Endodermal cell (in vitro differentiated cells): ENCODE results near the gene AXIN1. TPM values are rescaled to one million over a fixed set of nuclear protein-coding genes. Genes with fewer than 3 reads are reported as not detected.

Experiments
- DNase-seq: peaks from one replicate; pipeline ENCODE4 v3.0.0-alpha.2; 2017
- H3K27ac ChIP-seq: 2 replicates; pipeline ENCODE4 v1.5.1; 2013; ENCODE audit warnings: mild to moderate bottlenecking, low read depth, low read length, moderate library complexity
- H3K27me3 ChIP-seq: 2 replicates; pipeline ENCODE4 v1.6.1; 2013; ENCODE audit warnings: mild to moderate bottlenecking, low read length, moderate library complexity; ENCODE audit not compliant: insufficient read depth, control insufficient read depth, poor library complexity, severe bottlenecking
- H3K36me3 ChIP-seq: 2 replicates; pipeline ENCODE4 v1.7.0; 2013; ENCODE audit warnings: mild to moderate bottlenecking, low read length, moderate library complexity; ENCODE audit not compliant: control insufficient read depth, insufficient read depth
- H3K4me1 ChIP-seq: one replicate; pipeline ENCODE4 v1.7.0; 2013; ENCODE audit warnings: low read length; ENCODE audit not compliant: control insufficient read depth, insufficient read depth
- H3K4me3 ChIP-seq: 2 replicates; pipeline ENCODE4 v1.5.1; 2013; ENCODE audit warnings: mild to moderate bottlenecking, low read length, moderate library complexity
- H3K9ac ChIP-seq: 2 replicates; pipeline ENCODE4 v1.6.1; 2013; ENCODE audit warnings: mild to moderate bottlenecking, low read length, moderate library complexity; ENCODE audit not compliant: poor library complexity, severe bottlenecking; ENCODE audit errors: extremely low read depth
- H3K9me3 ChIP-seq: 2 replicates; pipeline ENCODE4 v1.6.1; 2013; ENCODE audit warnings: mild to moderate bottlenecking, low read length, moderate library complexity; ENCODE audit not compliant: control insufficient read depth
- H3K27ac Mint-ChIP-seq: 2 replicates; pipeline ENCODE4 v1.8.0; 2020; ENCODE audit warnings: mixed read lengths
- H3K27me3 Mint-ChIP-seq: 2 replicates; pipeline ENCODE4 v1.8.0; 2021; ENCODE audit warnings: mild to moderate bottlenecking, mixed read lengths; ENCODE audit not compliant: insufficient read depth
- H3K36me3 Mint-ChIP-seq: 2 replicates; pipeline ENCODE4 v1.8.0; 2020; ENCODE audit warnings: low read depth, mixed read lengths
- H3K4me1 Mint-ChIP-seq: 2 replicates; pipeline ENCODE4 v1.8.0; 2020; ENCODE audit warnings: mixed read lengths
- H3K4me3 Mint-ChIP-seq: 2 replicates; pipeline ENCODE4 v1.8.0; 2020; ENCODE audit warnings: mild to moderate bottlenecking, moderate library complexity, mixed read lengths
- H3K9me3 Mint-ChIP-seq: 2 replicates; pipeline ENCODE4 v1.8.0; 2020; ENCODE audit warnings: mild to moderate bottlenecking, mixed read lengths
- CTCF ChIP-seq: fragments of 200-600 bp; sonication (generic); conservative IDR thresholded peaks from 2 replicates; pipeline ENCODE4 v1.5.0; 2021; ENCODE audit warnings: antibody characterized with exemption, mild to moderate bottlenecking
- WGBS, 2 experiments: methylation state at CpG; one replicate each; pipeline versions ENCODE4 v1.1.5 to v1.1.7; 2013; ENCODE audit warnings: missing lambda C conversion rate in 2 of 2, mixed read lengths in 1 of 2; ENCODE audit not compliant: insufficient coverage in 1 of 2, insufficient read length in 1 of 2; 5-methylcytosine and 5-hydroxymethylcytosine counted together
- total RNA-seq, 2 donors: library from RNA; stranded (reverse); fragmentation: NEBNext Ultra II Directional in 1 of 2; extraction: Animal tissue kit (Norgen Biotek cat#: 25700) in 1 of 2; gene quantifications; 2 replicates in 1 of 2; 3 replicates in 1 of 2; pipeline ENCODE4 v1.2.1, GENCODE V29; 2021

Gene AXIN1
- total RNA-seq, 2 donors from 2014 or later = 36.5 to 37.3 TPM

DNA sequence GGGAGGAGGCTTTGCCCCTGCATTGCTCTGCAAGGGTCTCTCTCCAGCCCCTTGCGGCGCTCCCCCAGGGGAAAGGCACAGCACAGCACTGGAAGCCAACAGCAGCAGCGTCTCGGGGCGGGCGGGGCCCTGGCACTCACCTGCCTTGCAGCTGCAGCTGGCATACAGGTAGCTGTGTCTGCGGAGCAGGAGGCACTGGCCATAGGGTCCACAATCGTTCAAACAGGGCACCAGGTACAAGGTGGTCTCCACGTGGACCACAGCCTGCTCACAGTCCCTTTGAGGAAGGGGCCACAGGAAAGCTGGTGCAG is 22.0 kb upstream of the AXIN1 start:
- H3K27ac Mint-ChIP-seq = no peak overlapping the region
- 91 to 94% methylated on average over 5 to 9 of the region's 9 CpGs for WGBS, 2 experiments
- no peak overlapping the region for H3K27ac ChIP-seq
- H3K27me3 ChIP-seq = no peaks in the 10 kb centered on the region
- H3K4me1 ChIP-seq = peaks cover 10% of the 10 kb centered on the region
- no peaks in the 10 kb centered on the region for H3K27me3 Mint-ChIP-seq
- H3K36me3 Mint-ChIP-seq = peaks cover 13% of the 10 kb centered on the region
- no peak for TF ChIP-seq CTCF
- no peaks in the 10 kb centered on the region for H3K9me3 ChIP-seq
- H3K4me3 ChIP-seq = no peak overlapping the region
- H3K36me3 ChIP-seq = peaks cover 22% of the 10 kb centered on the region
- no peak overlapping the region for H3K9ac ChIP-seq
- no peaks in the 10 kb centered on the region for H3K9me3 Mint-ChIP-seq
- H3K4me3 Mint-ChIP-seq = no peak overlapping the region
- no peak for DNase-seq
- peaks cover 9% of the 10 kb centered on the region for H3K4me1 Mint-ChIP-seq

GRCh38 chr16:373848-374615 is 21.5 kb upstream of the AXIN1 start:
- no peaks in the 10 kb centered on the region for H3K9me3 ChIP-seq
- WGBS, 2 experiments = 94 to 97% methylated on average over 19 to 44 of the region's 44 CpGs
- H3K9ac ChIP-seq = no peak overlapping the region
- no peak for TF ChIP-seq CTCF
- peaks cover 25% of the 10 kb centered on the region for H3K36me3 ChIP-seq
- Mint-ChIP-seq H3K4me3 (no peak overlapping the region), H3K9me3 (no peaks in the 10 kb centered on the region), H3K27ac (no peak overlapping the region), H3K36me3 (peaks cover 13% of the 10 kb centered on the region), H3K4me1 (peaks cover 11% of the 10 kb centered on the region), H3K27me3 (no peaks in the 10 kb centered on the region)
- no peaks in the 10 kb centered on the region for H3K27me3 ChIP-seq
- peaks cover 5% of the 10 kb centered on the region for H3K4me1 ChIP-seq
- no peak overlapping the region for H3K4me3 ChIP-seq
- no peak for DNase-seq
- H3K27ac ChIP-seq = no peak overlapping the region

GRCh38 chr16:373020-373598 is 20.6 kb upstream of the AXIN1 start:
- TF ChIP-seq CTCF = no peak
- Histone ChIP-seq H3K27ac (no peak overlapping the region), H3K9ac (no peak overlapping the region), H3K9me3 (no peaks in the 10 kb centered on the region), H3K4me3 (no peak overlapping the region), H3K4me1 (no peaks in the 10 kb centered on the region), H3K36me3 (peaks cover 34% of the 10 kb centered on the region), H3K27me3 (no peaks in the 10 kb centered on the region)
- no peak overlapping the region for H3K4me3 Mint-ChIP-seq
- 86 to 96% methylated on average over 4 to 5 of the region's 5 CpGs for WGBS, 2 experiments
- H3K4me1 Mint-ChIP-seq = peaks cover 11% of the 10 kb centered on the region
- no peaks in the 10 kb centered on the region for H3K9me3 Mint-ChIP-seq
- peak overlapping the region; percentile 17 for H3K27ac Mint-ChIP-seq
- DNase-seq = no peak
- no peaks in the 10 kb centered on the region for H3K27me3 Mint-ChIP-seq
- peaks cover 13% of the 10 kb centered on the region for H3K36me3 Mint-ChIP-seq
